ENCODE data around the gene TOMM6.

DNA sequence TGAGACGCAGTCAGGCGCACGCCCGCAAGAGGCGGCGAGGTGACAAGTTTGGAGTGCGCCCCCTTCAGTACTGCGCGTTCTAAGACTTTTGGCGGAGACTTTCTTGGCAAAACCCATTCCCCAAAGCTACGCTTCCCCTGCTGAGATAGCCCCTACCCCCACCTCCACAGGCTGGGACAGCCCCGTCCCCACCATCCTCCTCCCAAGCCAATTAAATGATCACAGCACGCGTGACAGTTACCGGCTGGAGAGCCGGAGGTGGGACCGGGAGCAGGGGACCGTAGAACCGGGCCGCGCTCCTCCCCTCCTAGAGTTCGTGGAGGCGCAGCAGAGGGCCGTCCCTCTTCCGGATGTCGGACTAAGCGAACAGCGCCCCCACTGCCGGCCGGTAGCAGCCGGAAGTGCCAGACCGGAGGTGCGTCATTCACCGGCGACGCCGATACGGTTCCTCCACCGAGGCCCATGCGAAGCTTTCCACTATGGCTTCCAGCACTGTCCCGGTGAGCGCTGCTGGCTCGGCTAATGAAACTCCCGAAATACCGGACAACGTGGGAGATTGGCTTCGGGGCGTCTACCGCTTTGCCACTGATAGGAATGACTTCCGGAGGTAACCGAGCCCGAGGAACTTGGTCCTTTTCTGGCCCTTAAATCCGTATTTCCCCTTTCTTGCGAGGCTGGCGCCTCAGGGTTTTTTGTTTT is at the start of gene TOMM6:
- TF ChIP-seq, protein P1, sequence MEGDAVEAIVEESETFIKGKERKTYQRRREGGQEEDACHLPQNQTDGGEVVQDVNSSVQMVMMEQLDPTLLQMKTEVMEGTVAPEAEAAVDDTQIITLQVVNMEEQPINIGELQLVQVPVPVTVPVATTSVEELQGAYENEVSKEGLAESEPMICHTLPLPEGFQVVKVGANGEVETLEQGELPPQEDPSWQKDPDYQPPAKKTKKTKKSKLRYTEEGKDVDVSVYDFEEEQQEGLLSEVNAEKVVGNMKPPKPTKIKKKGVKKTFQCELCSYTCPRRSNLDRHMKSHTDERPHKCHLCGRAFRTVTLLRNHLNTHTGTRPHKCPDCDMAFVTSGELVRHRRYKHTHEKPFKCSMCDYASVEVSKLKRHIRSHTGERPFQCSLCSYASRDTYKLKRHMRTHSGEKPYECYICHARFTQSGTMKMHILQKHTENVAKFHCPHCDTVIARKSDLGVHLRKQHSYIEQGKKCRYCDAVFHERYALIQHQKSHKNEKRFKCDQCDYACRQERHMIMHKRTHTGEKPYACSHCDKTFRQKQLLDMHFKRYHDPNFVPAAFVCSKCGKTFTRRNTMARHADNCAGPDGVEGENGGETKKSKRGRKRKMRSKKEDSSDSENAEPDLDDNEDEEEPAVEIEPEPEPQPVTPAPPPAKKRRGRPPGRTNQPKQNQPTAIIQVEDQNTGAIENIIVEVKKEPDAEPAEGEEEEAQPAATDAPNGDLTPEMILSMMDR (IDR thresholded peaks at IDR 0.05; ENCODE audit: low read depth, low read length) = peak; percentile 84
- TF ChIP-seq EZH2phosphoT487 (IDR thresholded peaks at IDR 0.05; ENCODE audit: low read depth) = no peak
